HG03066 (cell line): ENCODE results near the gene FKTN.

Experiments used
- ATAC-seq: cut with Tn5 transposase; IDR thresholded peaks from one replicate; pipeline ENCODE4 v1.9.1; 2021; ENCODE audit warnings: low read depth; ENCODE audit not compliant: unreplicated experiment

Gene FKTN

GRCh38 chr9:105625088-105625487 is 67.2 kb downstream of the FKTN start:
- ATAC-seq: no peak

GRCh38 chr9:105632807-105633206 is 74.9 kb downstream of the FKTN start:
- ATAC-seq: no peak

GRCh38 chr9:105633411-105633810 is 75.5 kb downstream of the FKTN start:
- no peak for ATAC-seq

- ATAC-seq: no peak
Observed at GRCh38 chr9:105636331-105636730, 78.4 kb downstream of the FKTN start.

- no peak for ATAC-seq
Observed at GRCh38 chr9:105637787-105638395, 80.0 kb downstream of the FKTN start.

GRCh38 chr9:105639936-105640335 is 82.0 kb downstream of the FKTN start:
- ATAC-seq: no peak

- no peak for ATAC-seq
Observed at GRCh38 chr9:105643795-105644194, 85.9 kb downstream of the FKTN start.

- ATAC-seq: no peak
Observed at GRCh38 chr9:105646879-105647594, 89.1 kb downstream of the FKTN start.

- ATAC-seq: no peak
Observed at GRCh38 chr9:105647595-105648349, 89.8 kb downstream of the FKTN start.

- no peak for ATAC-seq
Observed at GRCh38 chr9:105651806-105652205, 93.9 kb downstream of the FKTN start.

GRCh38 chr9:105656131-105656921 is 98.4 kb downstream of the FKTN start:
- peak; percentile 58 for ATAC-seq

- ATAC-seq: no peak
Observed at GRCh38 chr9:105658351-105658750, 100.4 kb downstream of the FKTN start.

- ATAC-seq: no peak
Observed at GRCh38 chr9:105661011-105661410, 103.1 kb downstream of the FKTN start.

GRCh38 chr9:105662184-105663104 is 104.5 kb downstream of the FKTN start, which contains the start of gene TAL2:
Gene TAL2, plus strand, starts transcription at chr9:105662457. Its CDS starts 40 bp downstream, at chr9:105662497.
- peak; percentile 79 for ATAC-seq

GRCh38 chr9:105663914-105664313 is 106.0 kb downstream of the FKTN start:
- ATAC-seq: no peak

GRCh38 chr9:105667867-105668266 is 109.9 kb downstream of the FKTN start:
- no peak for ATAC-seq

- ATAC-seq: no peak
Observed at GRCh38 chr9:105670315-105670714, 112.4 kb downstream of the FKTN start.

- no peak for ATAC-seq
Observed at GRCh38 chr9:105670775-105671174, 112.8 kb downstream of the FKTN start.

- no peak for ATAC-seq
Observed at GRCh38 chr9:105672711-105673234, 114.8 kb downstream of the FKTN start.
